HG03520 (cell line): Measurements from ENCODE around the gene ABLIM2.

Experiments
- ATAC-seq: cut with Tn5 transposase; IDR thresholded peaks from one replicate; pipeline ENCODE4 v1.9.1; 2021; ENCODE audit warnings: mild to moderate bottlenecking, moderate library complexity; ENCODE audit not compliant: unreplicated experiment

Gene ABLIM2

DNA sequence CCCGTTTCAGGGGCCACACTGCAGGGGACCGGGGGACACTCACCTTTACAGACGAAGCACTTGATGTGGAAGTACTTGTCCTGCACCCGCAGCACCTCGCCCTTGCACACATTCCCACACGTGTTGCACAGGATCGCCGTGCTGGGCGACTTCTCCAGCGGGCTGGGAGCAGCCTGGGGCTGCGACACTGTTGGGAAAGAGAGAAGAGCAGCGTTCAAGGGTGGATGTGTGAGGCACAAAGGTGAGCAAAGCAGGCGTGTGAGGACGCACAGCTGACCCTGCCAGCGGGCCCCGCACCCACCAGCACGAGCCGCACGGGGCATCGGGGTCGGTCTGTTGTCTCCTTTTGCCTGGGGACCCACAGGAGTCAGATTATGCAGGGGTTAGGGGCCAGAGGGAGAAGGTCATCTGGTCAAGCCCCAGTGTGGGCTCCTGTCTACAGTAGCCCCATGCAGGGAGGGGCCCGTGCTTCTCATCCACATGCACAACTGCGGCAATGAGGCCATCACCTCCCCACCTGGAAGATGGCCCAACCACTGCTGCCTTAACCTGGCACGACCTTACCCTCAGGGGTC, 52.1 kb downstream of the ABLIM2 start:
- no peak for ATAC-seq

DNA sequence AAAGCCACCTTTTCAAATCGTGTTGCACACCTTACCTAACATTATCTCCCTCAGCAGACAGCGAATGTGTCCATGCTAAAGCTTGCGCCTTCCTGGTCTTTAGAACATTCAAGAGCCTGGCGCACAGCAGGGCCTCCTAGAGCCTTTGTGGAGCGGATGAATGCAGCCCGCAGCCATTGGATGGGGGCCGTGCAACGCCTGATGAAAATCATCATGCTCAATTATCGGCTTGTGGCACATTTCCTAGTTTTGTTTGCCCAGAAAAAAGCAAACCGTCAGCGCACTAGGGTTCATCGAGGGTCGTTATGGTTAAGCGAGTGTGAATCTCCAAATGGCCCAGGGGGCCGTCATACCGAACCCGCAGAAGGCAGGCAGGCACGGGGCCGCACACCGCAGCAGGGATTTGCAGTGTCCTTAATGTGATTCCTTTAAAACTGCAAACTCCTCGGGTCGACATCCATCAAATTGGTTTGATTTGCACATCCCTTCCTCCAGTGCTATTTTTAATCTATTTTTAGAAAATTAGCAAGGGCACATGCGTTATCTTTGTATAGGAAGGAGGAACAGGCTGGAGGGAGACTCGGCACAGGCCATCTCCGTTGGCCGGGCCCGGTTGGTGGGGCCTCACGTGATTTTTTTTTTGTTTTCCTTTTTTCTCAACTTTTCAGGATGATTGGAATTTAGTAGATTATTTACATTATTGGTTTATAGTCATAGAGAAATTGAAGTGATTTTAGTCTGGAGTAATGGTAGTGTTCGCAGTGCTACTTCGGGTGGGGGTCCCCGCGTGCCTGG, 53.1 kb downstream of the ABLIM2 start:
- ATAC-seq = no peak

DNA sequence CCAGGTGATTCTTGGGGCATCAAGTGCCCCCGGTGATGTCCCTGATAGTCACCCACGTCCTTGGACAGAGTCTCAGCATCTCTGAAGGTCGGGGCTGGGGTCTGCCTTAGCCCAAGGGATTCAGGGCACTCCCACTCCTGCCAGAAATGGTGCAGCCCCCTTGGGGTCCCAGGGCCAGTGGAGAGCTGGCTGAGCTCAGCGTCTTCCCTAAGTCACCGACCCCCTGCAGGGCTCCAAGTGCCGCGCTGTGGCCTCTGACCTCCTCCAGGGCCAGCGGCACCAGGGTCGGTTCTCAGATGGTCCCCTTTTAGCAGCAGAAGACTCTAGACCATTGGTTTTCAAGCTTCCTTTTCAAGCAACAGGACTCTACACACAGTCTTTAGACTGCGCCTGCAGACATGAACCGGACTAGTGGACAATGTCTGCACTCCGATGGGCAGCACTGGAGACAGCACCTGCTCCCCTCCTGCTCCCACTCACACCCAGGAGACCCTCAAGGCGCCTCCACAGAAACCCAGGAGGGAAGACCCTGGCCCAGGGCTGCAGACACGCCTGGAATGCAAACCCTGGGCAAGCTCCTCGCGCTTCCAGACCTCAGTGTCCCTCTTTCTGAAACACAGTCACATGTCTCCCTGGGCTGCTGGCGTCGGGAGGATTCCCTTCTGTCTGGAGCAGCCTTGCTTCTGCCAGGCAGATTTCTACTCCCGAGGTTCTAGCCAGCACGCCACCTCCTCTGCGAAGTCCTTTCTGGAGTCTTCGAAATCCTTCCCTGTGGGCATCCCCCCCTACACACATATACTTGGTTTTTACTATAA, 53.9 kb downstream of the ABLIM2 start:
- no peak for ATAC-seq

DNA sequence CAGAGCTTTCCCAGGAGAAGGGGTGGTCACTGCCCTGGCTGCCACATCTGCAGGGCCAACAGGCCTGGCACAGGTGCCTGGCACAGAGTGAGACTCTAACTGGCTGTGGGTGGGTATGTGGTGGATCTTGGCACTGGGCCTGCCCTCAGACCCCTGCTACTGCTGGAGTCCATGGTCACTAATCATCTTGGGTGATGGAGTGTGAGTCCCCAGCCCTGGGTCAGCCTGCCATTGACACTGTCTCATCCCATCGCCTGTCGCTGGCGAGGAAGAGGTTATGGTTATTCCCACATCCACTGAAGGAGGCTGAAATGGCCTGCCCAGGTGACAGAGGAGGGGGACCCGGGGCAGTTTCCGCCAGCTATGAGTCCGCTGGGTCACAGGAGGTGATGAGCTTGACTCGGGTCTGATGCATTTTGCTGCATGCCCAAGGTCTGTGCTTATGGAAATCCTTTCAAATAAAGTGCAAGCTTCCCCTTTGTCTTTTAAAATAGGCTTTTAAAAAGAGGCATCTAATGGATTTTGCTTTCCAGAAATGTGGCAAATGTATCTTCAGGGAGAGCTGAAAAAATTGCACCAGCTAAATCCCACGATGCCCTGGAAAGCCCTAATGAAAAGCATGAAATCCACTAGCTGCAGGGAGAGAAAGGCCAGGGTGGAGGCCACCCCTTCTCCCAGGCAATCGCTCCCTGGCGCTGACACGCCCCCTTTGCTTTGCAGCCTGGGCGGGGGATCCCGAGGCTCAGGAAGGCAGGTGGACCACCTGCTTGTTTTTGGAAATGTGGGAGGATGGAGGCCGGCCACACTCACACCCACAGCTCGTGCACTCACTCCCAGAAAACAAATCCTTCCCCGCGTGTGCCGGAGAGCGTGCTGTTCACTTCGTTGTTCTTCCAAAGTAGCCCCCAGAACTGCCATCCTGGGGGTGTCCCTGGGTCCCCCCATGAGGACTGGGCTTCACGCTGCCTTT, 54.9 kb downstream of the ABLIM2 start:
- no peak for ATAC-seq

DNA sequence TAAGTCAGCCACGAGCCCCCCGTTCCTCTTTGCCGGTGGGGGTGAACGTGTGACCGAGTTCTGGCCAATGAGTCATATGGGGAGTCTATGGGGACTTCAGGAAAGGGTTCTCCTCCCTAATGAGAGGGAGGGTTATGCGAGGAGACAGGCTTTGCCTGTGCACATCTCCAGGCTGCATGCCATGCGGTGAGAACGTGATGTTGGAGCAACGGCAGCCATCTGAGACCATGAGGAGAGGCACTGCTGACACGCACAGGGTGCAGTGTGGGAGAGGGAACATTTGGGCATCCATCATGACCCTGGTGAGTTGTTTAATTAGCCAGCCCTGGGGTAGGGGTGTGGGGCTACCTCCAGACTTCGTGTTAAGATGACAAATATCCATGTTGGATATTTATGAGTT, 55.8 kb downstream of the ABLIM2 start:
- no peak for ATAC-seq

DNA sequence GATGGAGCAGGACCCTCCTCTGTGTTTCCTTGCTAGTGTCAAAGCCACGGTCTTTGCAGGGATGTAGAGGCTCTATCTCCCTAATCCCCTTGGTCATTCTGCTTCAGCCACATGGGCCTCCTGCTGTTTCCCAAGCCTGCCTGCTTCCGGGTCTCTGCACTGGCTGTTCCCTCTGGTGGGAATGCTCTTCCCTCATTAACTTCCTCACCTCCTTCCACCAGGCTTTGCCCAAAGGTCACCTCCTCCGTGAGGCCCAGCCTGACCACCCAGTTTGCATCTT, 56.6 kb downstream of the ABLIM2 start:
- no peak for ATAC-seq

DNA sequence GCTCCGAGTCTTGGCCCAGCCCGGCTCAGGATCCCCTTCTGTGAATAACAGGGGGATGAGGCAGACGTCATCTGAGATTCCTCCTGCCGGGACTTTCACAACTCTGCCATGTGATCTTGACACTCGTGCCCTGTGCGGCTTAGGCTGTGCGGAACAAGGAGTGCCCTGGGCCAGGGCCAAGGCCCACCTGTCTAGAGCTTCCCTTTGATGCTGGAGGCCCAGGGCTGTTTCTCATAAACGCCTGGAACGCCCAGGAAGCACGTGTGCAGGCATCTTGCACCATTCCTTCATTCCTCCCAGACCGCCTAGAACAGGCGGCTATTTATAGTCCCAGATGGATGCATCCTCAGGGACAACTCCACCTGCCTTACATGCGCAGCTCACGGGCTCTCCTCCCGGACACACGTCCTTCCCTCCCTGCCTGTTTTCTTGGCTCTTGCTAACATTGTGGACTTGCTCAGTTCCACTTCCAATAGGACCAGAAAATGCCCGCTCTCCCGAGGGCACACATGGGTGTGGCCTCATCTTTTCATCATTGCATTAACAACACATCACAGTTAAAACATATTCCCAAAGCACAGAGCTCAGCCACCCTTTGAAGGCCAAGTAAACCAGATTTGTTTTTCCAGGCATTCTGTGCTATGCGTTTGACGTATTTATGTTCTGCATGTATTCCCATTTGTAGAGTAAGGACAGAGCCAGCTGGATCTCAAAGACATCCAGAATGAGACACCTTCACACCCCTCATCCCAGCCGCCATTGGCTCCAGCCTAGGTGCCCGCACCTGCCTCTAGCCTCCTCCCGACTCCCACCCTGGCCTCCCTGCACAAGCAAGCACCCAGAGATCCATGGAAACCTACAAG, 57.2 kb downstream of the ABLIM2 start:
- ATAC-seq = no peak

DNA sequence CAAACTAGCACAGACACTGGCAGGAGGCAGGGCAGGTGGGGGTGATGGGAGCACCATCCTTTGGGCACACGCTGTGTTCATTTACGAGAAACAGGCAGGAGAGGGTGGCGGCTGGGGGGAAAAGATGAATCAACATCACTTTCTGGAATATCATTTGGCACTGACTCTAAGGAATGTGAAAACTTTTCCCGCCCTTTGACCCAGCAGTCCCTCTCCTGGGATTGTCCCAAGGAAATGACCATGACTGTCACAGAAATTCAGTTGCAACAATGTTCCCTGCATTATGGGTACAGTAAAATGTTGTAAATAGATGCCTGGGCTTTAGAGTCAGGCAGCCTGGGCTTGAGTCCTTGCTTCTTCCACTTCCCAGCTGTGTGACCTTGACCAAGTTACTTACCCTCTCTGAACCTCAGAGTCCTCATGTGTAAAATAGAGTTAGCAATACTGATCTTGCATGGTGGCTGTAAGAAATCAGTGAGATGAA, 58.6 kb downstream of the ABLIM2 start:
- no peak for ATAC-seq

DNA sequence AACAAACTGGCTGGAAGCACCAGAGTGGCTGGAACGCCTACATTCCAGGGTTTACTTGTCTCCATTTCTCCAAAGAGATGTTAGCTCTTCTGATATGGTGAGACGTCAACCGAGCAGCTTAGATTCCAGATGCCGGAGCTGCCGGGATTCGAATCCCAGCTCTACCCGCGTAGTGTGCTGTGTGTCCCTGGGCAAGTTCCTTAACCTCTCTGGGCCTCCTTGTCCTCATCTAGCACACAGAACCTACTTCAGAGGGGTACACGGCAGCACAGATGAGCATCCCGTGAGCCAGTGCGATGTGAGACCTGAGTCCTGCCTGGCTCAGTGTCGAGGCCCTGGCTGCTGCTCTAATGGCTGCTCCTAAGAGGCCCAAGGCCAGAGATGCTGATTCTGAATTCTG, 60.1 kb downstream of the ABLIM2 start:
- no peak for ATAC-seq

DNA sequence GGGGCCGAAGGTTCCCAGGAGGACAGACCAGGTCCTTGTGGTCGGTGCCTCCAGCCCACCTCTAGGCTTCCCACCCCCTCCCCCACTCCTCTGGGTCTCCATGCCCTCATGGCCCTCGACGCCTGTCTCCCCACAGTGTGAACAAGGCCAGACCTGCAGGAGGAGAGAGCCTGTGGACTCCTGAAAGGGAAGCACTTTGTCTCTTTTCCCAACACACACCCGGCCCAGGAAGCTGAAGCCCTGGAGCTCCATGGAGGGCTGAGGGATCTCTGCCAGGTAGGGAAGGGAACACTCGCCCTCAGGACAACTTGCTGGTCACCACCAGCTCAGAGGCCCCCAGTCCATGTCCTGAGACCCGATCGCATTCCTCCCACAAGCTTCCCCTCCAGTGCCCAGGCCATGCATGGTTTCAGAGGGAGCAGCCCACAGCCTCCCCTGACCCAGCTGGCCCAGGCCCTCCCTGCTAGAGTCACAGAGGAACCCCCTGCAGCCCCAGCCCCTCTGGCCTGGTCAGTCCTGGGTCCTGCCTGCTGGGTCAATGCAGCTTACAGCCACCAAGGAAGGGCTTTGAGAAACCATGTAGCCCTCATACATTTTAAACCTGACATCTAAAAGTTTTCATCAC, 60.8 kb downstream of the ABLIM2 start:
- no peak for ATAC-seq

DNA sequence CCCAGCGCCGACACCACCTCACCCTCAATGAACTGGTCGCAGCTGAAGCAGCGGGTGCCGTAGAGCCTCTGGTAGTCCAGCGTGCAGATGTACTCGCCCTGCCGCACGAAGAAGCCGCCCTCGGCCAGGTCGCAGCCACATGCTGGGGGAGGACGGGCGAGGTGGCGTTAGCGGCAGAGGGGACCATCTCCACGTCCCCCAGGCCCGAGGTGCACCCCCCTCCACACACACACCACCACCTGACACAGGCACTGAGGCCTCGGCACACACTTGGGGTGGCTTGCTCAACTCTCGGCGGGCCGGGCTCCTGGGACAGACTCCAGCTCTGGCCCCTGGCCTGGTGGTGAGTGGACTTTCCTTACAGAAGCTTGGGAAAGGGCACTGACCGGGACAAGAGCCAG, 61.5 kb downstream of the ABLIM2 start:
- no peak for ATAC-seq

DNA sequence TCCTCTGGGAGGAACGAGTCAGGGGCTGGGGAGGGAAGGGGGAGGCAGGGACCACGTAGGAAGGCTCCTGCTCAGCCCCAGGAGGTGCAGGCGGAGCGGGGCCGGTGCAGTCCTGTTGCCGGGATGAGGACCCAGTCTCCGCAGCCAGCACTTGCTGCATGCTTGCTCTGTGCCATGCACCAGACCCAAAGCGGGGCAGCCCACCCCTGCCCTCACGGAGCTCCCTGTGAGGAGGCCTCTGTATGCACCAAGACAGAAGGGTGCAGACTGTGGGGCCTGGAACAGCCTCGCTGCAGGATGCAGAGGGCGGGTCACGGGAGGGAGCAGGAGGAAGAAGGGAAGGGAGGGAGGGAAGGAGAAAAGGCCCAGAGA, 61.9 kb downstream of the ABLIM2 start:
- no peak for ATAC-seq

DNA sequence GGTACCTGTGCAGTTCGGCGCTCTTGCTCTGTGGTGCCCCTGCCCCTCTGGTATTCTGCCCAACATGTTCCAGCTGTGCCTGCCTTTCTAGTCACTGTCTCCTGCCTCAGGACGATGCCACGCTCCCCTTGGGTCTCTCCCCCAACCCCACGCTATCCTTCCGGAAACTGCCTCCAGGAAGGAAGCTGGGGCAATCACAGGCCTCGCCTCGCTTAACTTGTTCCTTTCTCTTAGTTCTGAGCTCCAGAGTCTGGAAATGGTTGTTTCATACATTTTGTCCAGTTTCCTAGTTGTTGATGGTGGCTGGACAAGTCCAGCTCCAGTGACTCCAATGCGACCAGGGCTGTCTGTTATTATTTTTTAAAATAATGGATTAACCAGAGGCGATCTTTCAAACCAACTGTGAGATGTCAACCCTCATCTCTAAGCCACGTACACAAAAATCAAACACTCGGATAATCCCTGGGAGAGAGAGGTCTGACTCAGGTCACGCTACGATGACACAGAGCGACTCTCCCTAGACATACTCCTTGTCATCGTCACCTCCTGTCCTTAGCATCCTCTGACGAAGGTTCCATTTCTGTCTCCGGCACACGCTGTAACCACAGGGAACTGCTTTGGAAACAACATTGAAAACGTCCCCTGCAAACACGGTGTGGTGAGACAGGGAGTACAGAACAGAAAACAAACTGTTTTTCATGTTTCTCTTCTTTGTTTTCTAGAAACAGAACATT, 62.5 kb downstream of the ABLIM2 start:
- no peak for ATAC-seq

DNA sequence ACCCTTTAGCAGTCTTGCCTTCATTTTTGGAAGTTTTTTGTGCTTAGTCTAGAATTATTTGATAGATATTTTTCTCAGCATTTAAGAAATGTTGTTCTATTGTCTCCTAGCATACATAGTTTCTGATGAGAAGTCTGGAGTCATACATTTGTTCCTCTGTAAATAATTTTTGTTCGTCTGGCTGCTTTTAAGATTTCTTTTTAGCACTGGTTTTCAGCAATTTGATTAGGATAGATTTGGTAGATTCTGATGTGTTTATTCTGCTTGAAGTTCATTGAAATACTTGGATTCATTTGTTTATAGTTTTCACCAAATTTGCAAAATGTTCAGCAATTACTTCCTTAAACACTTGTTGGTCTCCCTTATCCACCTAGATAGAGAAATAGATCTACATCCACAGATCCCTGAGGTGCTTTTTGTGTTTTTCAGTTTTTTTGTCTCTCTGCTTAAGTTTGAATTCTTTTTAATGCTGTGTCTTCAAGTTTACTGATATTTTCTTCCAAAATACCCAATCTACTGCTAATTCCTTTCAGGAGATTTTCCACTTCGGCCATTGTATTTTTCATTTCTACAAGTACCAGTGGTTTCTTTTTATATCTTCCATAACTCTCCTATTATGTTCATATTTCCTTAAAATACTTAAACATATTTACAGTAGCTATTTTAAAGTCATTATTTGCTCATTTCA, 64.9 kb downstream of the ABLIM2 start:
- ATAC-seq = no peak

DNA sequence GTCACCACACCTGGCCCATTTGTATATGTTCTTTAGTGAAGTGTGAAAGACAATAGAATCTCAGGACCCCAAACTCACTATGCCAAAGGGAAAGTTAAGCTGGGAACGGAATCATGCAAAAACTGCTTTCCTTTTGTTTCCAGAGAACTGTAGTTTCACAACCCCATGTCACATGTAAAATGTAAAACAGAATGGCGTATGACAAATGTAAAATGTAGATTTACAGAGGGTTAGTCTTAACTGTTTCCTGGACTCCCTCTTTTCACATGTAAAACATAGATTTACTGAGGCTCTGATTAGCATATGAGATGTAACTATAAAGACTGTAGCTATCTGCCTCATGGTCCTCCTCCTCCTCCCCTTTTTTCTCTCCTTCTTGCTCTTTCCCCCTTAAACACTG, 66.3 kb downstream of the ABLIM2 start:
- ATAC-seq = no peak

DNA sequence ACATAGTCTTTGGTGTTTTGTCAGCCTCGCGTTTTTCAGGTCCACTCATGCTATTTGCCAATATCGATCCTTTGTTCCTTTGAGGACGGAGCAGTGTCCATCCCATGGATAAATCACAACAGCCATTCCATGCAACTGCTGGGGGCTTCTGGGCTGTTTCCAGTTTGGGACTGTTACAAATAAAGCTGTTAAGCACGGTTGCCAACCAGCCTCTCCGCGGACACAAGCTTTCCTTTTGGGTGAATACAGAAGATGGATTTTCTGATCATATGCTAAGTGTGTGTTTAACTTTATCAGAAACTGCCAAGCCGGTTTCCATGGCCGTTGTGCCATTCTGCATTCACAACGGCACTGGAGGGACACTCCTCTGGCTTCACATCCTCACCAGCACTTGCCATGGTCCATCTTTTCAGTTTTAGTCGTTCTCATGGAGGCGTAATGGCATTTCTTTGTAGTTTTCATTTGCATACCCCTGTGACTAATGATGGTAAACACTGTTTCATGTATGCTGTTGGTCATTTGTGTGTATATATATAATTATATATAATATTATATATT, 67.8 kb downstream of the ABLIM2 start:
- no peak for ATAC-seq

DNA sequence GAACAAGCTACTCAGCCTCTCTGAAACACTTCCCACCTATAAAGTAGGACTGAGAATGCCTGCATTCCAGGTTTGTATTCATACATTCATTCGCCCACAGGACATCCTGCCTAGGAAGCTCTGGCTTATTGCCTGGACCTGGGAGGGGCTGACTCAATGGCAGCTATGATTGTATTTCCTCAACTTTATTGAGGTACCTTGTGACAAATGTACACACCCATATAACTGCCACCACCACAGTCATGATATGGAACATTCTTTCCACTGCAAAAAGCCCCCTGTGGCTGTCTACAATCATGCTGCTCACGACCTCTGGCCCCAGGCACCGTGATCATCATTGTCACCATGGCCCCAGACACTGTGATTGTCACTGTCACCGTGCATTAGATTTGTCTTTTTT, 68.3 kb downstream of the ABLIM2 start:
- no peak for ATAC-seq

DNA sequence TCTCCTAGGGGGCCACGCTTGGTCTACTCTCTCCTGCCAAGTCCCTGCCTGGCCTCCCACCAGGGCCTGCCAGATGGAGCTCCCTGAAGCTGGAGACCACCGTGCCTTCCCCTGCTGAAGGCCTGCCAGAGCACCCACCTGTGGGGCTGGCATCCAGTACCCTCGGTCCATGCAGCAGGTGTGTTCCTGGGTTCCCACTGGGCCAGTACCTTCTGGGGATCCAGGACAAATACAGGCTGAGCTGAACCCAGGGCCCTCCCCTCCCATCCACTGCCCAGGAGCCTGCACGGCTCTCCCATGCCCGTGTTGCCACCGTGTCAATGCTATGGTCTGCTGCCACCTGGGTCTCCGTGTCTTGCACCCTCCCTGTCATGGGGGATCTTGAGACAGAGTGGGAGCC, 68.8 kb downstream of the ABLIM2 start:
- ATAC-seq = no peak
